GM19328 (cell line): ENCODE results near the gene KDM2A.
"Not testable (repeated sequence)": the region's sequence is repeated elsewhere in the genome, so short reads cannot be mapped to it uniquely, and the experiment has no call there.

Experiments
- ATAC-seq: cut with Tn5 transposase; IDR thresholded peaks from one replicate; pipeline ENCODE4 v1.9.1; 2021; ENCODE audit warnings: mild to moderate bottlenecking, moderate library complexity; ENCODE audit not compliant: unreplicated experiment

The KDM2A gene

DNA sequence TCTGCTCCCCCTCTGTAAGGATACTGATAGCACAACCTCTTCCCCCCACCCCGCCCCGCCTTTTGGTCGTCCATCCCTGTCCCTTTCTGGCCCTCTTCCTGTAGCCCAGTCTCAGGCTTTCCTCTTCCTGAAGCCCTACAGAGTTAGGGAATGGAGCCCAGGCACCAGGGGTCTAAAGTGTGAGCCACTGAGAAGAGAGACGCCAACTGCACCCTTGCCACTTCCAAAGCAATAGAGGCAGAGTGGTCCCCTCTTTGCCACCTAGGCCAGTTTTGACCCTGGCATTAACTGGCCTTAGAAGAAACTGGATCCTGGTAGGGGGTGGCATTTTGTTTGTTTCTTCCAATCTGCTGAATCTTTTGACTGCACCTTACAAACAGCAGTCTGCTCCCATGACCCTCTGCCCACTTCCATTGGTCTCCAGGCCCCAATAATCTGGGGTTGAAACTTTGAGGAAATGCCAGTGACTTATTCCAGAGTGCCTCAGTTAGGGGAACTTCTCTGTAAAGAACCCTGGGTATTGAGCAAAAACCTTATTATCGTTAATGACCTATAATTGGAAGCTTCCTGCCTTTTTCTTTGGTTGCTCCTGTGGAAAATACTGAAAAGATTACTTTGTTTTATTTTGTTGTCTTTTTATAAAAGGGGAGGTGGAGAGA is 137.5 kb downstream of the KDM2A start:
- no peak for ATAC-seq

DNA sequence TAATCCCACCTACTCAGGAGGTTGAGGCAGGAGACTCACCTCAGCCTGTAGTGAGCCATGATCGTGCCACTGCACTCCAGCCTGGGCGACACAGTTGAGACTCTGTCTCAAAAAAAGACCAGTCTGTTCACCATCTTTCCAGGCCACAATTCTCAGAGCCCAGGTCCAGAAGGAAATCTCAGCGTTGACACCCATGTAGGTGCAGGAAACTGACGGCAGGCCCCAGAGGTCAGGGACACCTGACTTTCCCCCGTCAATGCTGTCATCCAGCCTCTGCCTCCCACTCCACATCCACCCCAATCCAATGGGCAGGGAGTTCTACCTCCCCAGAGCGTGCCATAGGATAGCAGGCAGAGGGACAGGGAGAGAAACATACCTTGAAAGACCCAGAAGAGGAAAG is 141.3 kb downstream of the KDM2A start:
- ATAC-seq = no peak

DNA sequence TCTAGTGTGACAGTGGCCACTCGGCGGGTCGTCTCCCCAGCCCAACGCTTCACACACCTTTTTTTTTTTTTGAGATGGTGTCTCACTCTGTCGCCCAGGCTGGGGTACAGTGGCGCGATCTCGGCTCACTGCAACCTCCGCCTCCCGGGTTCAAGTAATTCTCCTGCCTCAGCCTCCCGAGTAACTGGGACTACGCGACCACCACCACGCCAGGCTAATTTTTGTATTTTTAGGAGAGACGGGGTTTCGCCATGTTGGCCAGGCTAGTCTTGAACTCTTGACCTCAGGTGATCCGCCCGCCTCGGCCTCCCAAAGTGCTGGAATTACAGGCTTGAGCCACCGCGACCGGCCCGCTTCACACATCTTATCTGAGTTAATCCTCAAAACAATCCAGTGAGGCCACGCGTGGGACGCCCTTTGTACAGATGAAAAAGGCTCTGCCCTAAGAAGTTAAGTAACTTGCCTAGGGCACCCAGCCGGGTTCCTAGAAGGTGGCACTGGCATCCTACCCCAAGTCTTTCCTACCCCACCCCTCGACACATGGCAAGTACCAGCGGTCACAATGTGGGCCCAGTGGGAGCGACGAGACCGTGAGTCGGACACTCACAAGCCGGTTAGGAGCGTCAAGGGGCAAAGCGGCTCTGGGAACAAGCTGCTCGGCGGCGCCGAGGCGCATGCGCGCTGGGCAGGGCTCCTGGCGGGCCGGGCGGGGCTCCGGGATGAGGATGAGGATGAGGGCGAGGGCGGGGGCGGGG is 142.0 kb downstream of the KDM2A start:
- ATAC-seq = not testable (repeated sequence)

DNA sequence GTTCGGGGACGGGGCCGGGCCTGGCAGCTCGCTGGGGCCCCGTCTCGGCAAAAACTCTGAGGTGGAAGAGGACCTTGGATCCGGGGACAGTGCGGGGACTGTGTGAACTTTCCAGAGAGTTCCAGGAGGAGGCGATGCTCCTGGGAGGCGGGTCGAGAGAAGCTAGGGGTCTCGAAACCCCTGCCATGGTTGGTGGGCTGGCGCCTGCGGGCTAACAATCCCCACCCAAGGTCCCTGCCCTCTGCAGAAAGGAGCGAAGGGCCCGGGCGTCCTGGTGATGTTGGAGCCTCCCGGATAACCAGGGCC is 142.5 kb downstream of the KDM2A start:
- ATAC-seq = no peak

DNA sequence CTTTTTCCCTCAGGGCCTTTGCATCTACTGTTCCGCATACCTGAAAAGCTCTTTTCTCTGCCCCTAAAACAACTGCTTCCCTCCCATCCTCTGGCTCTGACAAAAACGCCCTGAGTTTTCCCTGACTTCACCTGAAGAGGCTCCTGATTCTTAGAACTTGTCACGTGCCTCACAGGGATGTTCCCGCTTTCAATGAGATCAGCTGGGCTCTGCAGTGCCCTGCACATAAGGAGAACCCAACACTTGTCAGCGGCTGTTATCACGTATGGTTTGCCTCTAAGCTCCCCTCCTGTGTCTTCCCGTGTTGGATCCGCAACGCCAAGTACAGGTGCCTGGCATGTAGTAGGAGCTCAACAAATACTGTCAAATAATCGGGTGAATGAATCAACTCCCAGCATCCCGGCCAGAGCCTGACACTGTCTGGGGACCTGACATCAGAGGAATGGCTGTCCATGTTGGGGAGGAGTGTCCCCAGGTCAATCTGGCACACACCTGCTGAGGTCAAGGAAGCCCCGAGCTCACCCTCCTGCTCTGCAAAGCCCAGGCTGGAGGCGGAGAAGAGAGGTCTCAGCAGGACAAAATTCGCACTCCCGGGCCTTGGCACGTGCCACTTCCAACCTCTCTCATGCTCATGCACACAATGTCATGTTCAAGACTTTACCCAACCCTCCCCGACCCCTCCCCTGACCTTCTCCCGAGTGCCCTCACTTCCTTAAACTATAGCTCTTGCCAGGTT is 143.1 kb downstream of the KDM2A start:
- ATAC-seq = no peak

DNA sequence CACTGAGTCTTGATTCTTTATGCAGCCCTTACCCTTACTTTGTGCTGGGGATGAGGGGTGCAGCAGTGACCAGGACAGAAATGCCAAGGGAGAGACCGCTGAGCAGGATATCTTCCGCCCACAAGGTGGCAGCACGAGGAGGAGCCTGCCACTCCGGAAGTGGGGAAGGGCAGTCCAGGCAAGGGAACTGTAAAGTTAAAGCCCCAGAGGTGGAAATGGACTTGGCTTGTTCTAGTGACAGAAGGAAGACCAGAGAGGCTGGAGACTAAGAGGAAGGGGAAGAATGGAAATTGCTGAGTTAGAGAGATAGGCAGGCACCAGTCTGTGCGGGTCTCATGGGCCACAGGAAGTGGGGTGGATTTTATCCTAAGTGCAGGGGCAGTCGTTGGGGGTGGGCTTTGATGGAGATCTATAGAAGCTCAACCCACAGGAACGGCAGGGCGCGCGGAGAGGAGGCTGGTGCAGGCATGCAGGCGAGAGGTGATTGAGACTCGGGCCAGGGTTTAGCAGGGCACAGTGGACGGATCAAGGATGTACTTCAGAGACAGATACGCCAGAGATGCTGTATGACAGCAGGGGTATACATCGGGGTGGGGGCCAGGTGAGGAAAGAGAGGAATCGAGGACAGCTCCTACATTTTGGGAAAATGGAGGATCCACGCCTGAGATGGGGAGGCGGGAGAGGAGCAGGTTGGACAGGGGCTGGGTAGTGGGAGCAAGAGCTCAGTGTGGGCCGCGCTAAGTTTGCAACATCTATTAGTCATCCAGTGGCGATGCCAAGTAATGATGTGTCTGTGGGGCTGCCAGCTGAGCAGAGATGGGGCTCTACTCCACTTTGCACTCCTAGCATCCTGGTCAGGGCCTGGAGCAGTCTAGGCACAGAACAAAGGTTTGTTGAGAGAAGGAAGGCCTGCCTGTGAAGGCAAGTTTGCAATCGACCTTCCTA is 143.9 kb downstream of the KDM2A start:
- no peak for ATAC-seq

DNA sequence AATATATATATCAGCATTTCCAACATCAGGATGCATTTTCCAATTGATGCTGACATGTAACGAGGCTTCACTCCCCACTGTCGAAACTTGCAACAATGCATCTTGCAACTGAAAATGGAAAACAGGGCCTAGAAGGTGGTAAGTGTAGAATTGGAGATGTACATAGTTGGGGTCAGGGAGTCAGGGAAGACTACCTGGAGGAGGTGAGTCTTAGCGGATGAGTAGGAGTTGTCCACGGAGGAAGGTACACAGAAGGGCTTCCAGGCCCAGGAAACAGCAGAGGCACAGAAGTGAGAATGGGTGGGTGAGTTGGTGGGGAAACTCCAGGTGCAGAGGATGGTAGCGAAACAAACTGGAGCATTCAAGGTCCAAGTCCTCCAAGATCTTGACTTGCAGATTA is 145.2 kb downstream of the KDM2A start:
- no peak for ATAC-seq

DNA sequence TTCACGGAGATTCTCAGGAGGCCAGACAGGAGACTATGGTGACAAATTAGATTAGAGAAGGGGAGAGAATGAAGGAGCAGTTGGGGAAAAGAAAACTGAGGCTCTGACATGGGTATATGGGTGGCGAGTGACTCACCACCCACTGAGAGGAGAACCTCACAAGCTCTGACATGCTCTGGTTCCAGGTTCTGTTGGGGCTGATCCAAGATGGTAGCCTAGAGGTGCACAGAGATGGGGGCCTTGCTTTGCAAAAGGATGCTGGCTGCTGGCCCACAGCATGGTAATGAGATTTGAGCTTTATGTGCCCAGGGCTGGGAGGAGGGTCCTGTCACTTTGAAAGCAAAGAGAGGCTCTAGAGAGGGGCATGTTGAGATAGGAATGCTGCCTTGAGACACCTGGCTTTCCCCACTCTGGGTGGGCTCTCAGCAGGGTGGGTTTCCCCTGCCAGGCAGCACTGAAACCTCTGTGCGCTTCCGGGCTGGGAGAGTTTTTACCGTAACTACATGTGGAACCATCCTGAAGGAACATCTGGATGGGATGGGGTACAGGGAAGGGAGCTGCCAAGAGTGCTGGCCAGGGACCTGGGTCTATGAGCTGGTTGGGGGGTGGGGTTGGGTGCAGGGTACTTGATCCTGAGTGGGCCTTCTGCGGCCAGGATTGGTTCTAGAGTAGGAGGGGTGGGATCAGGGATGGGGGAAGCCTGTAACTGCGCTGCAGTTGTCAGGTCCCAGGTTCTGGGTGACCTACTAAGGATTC is 146.0 kb downstream of the KDM2A start:
- no peak for ATAC-seq

DNA sequence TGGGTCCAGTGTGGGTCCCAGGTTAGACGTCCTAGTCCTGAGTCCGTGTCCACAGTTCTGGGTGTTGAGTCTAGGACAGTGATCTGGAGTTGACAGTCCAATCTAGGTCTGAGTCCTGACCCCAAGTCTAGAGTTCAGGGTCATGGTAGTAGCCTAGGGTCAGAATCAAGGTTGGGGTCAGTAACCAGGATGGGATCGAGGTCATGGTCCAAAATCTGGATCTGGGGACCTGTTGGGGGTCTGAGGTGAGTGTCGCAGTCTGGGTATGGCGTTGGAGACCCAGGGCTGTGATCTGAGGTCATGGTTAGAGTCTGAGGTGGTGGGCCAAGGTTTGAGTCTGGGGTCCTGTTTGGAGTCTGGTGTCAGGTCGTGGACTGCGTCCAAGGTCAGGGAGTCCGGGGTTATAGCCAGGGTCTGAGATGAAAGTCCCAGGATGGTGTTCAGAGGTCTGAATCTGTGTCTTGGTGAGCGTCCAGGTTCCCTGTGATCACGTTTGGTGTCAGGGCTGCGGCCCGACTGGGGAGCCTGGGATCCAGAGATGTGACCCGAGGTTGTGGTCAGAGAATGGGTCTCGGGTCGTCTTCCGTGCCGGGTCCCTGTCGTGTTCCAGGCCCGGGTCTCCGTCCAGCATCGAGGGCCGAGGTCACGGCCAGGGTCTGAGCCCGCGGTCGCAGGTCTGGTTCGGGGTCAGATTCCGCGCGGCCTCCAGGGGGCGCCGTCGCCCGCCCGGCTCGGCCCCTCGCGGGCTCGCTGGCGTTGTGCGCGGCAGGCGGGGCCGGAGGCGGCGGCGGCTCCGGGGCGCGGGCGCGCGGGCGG is 146.8 kb downstream of the KDM2A start:
- ATAC-seq = no peak

DNA sequence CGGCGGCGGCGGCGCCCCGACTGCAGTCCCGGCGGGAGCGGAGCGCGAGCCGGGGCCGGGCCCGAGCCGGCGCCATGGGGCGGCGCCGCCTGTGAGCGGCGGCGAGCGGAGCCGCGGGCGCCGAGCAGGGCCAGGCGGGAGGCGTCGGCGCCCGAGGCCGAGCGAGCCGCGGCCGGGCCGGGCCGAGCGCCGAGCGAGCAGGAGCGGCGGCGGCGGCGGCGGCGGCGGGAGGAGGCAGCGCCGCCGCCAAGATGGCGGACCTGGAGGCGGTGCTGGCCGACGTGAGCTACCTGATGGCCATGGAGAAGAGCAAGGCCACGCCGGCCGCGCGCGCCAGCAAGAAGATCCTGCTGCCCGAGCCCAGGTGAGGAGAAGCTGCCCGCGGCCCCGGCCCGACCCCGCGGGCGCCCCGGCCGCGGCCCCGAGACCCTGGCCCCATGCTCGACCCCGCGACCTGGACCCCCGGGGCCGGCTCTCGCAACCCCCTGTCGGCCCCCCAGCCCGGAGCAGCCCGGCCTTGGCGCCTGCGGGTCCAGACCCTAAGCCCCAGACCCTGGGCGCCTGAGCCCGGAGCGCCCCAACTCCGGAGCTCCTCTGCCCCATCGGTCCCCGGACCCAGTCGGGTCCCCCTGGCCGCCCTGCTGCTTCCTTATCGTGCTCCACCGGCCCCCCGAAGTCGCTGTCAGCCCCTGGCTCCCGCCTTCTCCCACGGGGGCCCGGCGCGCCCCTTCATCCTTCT is 147.6 kb downstream of the KDM2A start, which contains the start of gene GRK2:
Gene GRK2 (plus strand): TSS at position 25 of the 739 bp plus-strand sequence. CDS start 227 bp downstream, at position 252.
- ATAC-seq = no peak

DNA sequence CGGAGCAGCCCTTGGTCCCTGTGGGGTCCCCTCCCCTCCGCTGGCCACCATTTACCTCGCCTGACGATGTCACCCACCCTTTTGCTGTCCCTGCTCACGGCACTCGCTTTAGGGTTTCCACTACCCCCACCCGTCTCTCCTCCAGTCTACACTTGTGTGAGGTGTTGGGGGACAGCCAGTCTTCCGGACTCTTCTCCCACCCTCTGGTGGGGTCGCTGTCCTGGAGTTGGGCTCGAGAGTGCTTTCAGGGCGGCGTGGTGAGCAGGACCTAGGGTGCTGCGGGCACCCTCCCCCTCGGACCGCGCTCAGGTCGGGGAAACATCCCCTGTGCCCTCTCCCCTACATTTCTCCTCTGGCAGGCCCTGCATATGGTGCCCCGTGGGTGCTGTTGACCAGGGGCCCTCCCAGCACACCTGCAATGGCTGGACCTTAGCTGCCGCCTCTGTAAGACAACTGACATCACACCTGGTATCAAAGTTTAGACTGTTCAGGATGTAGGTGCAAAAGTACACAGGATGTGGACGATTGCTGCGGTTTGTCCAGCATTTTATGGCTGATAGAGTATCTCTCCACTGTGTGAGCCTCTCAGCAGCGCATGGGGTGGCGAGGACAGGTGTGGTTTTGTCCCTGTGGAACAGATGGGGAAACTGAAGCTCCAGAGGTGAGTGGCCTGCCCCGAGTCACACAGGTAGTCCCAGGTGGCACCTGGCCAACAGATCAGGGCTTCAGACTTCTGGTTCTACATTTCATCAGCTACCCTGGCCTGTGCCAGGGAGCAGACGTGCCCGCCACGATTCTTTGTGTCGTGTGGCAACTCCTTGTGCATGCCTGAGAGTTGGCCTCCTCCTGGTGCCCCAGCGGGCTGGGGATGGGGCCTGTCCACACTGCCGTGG is 148.4 kb downstream of the KDM2A start:
- ATAC-seq = no peak

DNA sequence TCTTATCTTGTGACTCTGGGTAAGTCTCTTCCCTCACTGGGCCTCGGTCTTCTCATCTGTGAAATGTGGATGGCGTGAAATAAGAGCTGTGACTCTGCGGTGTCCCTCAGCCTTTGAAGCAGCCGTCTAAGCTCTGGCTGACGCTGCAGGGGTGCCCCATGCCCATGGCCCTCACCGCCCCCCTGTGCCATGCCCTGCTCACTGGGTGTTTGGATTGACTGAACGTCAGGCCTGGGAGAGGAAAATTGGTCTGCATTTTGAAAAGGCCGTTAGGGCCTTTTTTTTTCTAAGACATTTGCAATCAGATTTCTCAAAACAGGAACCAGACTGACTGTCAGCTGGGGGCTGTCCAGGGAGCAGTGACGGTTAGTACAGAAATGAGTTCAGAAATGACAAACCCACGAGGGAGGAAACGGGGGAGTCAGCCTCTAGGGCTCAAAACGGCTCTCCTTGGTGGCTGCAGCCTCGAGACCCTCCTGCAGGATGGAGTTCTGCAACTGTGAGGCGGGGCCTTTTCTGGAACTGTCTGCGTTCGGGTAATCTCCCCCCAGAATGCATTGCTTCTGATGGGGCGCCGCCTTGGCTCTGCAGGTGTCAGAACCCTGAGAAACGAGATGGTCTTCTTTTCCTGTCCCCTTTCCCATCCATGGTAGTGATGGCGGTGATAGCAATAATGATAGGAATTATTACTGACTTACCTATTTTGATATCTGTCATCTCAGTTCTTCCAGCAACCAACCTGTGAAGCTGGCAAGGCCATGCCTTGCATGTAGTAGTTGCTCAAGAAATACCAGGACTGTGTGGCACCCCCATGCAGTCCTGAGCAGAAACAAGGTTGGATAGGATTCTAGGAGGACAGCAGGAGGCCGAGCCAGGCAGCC is 149.3 kb downstream of the KDM2A start:
- ATAC-seq = no peak

DNA sequence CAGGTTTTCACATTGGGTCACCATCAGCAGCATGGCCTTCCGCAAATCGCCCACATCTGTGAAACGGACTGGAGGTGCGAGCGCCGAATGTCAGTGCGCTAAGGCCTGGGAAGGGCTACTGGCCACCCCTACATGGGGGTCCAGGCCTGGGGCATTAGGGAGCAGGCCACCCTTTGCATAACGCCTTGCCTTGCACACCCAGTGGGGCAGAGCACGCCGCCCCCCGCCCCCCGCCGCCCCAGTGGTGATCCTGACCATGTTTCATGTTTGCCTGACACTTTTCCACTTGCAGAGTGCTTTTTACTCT is 149.9 kb downstream of the KDM2A start:
- no peak for ATAC-seq

DNA sequence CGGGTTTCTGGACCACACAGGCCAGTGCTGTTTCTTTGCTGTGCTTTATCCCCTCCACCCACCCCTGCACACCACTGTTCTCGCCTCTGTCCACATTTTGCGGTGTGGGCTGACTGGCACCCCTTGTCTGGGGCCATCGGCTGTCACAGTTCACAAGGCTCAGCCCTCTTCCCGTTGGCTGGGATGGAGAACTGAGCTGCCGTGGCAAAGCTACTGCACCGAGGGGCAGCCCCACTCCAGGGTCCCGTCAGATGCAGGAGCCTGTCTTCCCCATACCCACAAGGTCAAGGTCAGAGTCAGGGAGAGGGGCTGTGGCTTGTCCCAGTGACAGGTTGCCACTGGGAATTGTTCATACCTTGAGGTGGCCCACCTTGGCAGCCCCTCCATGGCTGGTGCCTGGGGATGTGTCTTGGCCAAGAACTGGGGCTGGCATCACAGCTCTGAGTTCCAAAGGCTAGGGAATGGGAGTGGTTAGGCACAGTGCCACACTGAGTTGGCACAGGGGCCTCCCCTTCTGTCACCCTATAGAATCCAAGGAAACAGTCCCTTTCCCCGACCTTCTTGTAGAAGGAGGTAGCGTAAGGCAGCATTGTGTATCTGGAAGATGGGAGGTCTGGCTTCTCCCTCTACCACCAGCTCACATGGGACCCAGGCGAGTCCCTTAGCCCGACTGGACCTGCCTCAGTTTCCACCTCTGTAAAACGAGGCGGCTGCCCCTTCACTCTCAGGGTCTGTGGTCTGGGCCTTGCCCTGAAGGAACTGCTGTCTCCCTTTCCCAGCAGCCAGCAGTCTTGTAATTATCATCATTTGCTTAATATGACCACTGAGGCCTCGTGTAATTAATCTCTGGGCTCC is 150.6 kb downstream of the KDM2A start:
- no peak for ATAC-seq

DNA sequence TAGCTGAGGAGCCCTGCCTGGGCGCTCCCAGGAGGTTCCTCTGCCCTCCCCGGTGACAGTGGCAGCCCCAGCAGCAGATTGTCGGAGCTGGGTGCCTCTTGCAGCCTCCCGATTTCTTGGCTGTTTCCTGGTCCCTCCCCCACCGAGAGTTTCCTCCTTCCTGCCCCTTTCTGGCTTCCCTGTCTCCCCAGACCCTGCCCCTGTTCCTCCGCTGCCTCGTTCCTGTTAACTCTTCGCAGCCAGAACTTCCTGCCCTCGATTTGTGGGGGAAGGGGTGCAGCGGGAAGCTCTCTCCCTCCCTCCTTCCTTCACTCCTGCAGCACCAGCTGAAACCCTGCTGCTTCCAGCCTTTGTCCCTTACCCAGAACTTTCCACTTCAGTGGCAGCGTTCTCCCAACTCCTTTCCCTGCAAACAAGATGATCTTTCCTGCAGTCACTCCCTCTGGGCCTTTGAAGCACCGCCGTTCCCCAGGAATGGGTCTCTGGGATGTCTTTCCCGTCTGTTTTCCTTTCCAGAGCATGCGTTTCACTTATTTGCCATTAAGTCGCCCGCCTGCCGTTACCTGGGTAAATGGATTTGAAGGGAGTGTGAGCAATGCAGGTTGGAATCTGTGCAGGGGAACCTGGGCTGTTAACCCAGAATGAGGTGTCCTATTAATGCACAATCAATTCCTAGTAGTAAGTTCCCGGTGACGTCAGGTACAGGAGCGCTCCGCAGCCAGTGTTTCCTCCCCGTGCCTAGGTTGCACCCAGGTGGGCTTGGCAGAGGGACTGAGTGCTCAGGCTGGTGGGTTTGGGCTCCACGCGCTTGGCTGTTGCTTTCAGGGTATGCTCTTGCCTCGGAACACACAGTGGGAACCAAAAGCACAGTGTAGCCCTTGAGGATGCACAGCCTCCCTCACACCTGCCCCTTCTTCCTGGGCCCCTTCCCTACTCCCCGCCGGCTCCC is 151.5 kb downstream of the KDM2A start:
- ATAC-seq = no peak
